GM18861 (cell line): ENCODE data around the gene CD40.

ENCODE experiments used
- ATAC-seq: cut with Tn5 transposase; IDR thresholded peaks from one replicate; pipeline ENCODE4 v1.9.1; 2021; ENCODE audit not compliant: unreplicated experiment

The CD40 gene

GRCh38 chr20:46142124-46142523 lies 24.0 kb downstream of the CD40 start:
- no peak for ATAC-seq

GRCh38 chr20:46144432-46145025 lies 26.4 kb downstream of the CD40 start:
- no peak for ATAC-seq

GRCh38 chr20:46145713-46146112 lies 27.6 kb downstream of the CD40 start:
- no peak for ATAC-seq

- no peak for ATAC-seq
Observed at GRCh38 chr20:46148313-46149208, 30.4 kb downstream of the CD40 start.

GRCh38 chr20:46150943-46151342 lies 32.8 kb downstream of the CD40 start:
- ATAC-seq: no peak

- no peak for ATAC-seq
Observed at GRCh38 chr20:46151936-46152335, 33.8 kb downstream of the CD40 start.

- no peak for ATAC-seq
Observed at GRCh38 chr20:46152824-46153586, 34.9 kb downstream of the CD40 start.

GRCh38 chr20:46154305-46154704 lies 36.2 kb downstream of the CD40 start:
- no peak for ATAC-seq

- no peak for ATAC-seq
Observed at GRCh38 chr20:46154796-46155195, 36.7 kb downstream of the CD40 start.

- ATAC-seq: no peak
Observed at GRCh38 chr20:46156065-46156464, 38.0 kb downstream of the CD40 start.

- no peak for ATAC-seq
Observed at GRCh38 chr20:46157076-46157592, 39.0 kb downstream of the CD40 start.

- no peak for ATAC-seq
Observed at GRCh38 chr20:46157625-46158024, 39.5 kb downstream of the CD40 start.

GRCh38 chr20:46158476-46158987 lies 40.4 kb downstream of the CD40 start:
- ATAC-seq: no peak

- ATAC-seq: no peak
Observed at GRCh38 chr20:46159101-46159897, 41.2 kb downstream of the CD40 start.

- ATAC-seq: no peak
Observed at GRCh38 chr20:46160661-46161060, 42.5 kb downstream of the CD40 start.

- no peak for ATAC-seq
Observed at GRCh38 chr20:46161921-46162320, 43.8 kb downstream of the CD40 start.

GRCh38 chr20:46164254-46164653 lies 46.1 kb downstream of the CD40 start:
- ATAC-seq: no peak

GRCh38 chr20:46167080-46167479 lies 49.0 kb downstream of the CD40 start:
- ATAC-seq: no peak

GRCh38 chr20:46168438-46168837 lies 50.3 kb downstream of the CD40 start:
- no peak for ATAC-seq
